A549 (cell line): ENCODE data around the gene OR2J3.

Experiments used
- CTCF ChIP-seq: fragments of >200 bp; sonication (Bioruptor Twin); formaldehyde crosslinking; IDR thresholded peaks from 3 replicates; pipeline ENCODE4 v1.5.1; 2016
- FOXS1 ChIP-seq: fragments of 250-450 bp; sonication (Bioruptor Pico); IDR thresholded peaks from 2 replicates; pipeline ENCODE4 v1.5.0; 2020; ENCODE audit warnings: mild to moderate bottlenecking, moderate library complexity
- MYC ChIP-seq: IDR thresholded peaks from 2 replicates; pipeline ENCODE4 v1.6.1; 2012; ENCODE audit warnings: mild to moderate bottlenecking, inconsistent platforms, low read length, improper control_type of control experiment, borderline replicate concordance
- POLR2AphosphoS2 ChIP-seq: conservative IDR thresholded peaks from 2 replicates; pipeline ENCODE4 v1.6.1; 2012; ENCODE audit warnings: low read length, improper control_type of control experiment, inconsistent platforms
- RCOR1 ChIP-seq: fragments of 150-350 bp; IDR thresholded peaks from 2 replicates; pipeline ENCODE4 v1.6.1; 2014; ENCODE audit warnings: antibody characterized with exemption, low read length, low read depth

DNA sequence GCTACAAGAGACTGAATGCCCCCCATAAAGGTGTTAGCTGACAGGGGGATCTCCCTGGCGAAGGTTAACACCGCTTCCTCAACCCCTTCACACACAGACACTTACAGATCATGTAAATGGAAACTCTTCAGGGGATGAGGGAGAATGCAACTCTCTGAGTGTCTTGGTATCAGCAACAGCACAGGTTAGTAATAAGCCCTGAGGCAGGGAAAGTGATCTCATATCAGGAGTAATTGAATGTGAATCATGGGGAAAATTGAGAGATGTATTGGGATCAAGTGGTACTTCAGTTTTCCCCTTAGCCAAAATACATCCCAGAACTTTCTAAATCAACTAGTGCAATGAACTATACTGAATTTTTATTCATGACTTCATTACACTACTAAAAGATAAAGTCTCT lies 23.8 kb downstream of the OR2J3 start:
- TF ChIP-seq POLR2AphosphoS2 (no peak), CTCF (no peak), MYC (no peak), RCOR1 (no peak), FOXS1 (no peak)
